CD1c-positive myeloid dendritic cell (primary cell): ENCODE measurements around the gene LRRC19.

Experiments used
- DNase-seq: peaks from one replicate; pipeline ENCODE4 v3.0.0-alpha.2; 2016; ENCODE audit errors: extremely low spot score

The LRRC19 gene

DNA sequence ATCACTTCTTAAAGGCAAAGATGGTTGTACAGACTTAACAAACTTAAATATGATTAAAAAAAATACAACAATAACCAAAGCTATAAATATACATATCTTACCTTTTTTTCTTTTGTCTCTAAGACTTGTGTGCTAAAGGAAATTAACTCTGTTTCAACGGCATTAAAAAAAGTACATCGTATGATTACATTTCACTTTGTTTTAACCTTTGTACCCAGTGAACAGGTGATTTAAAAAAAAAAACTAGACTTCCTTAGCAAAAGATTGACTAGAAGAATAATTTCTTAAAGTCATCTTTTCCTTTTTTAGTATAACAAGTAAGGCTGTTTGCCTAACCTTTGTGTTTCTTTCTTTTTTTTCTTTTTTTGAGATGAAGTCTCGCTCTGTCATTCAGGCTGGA lies at the start of gene LRRC19:
LRRC19 (minus strand) TSS at position 182 of the 400 bp plus-strand sequence. CDS start 5,978 bp downstream, outside the sequence.
- DNase-seq, result no peak

GRCh38 chr9:27054841-27055240 lies 49.4 kb upstream of the LRRC19 start:
- DNase-seq, result no peak

GRCh38 chr9:27054125-27054524 lies 48.7 kb upstream of the LRRC19 start:
- no peak for DNase-seq

DNA sequence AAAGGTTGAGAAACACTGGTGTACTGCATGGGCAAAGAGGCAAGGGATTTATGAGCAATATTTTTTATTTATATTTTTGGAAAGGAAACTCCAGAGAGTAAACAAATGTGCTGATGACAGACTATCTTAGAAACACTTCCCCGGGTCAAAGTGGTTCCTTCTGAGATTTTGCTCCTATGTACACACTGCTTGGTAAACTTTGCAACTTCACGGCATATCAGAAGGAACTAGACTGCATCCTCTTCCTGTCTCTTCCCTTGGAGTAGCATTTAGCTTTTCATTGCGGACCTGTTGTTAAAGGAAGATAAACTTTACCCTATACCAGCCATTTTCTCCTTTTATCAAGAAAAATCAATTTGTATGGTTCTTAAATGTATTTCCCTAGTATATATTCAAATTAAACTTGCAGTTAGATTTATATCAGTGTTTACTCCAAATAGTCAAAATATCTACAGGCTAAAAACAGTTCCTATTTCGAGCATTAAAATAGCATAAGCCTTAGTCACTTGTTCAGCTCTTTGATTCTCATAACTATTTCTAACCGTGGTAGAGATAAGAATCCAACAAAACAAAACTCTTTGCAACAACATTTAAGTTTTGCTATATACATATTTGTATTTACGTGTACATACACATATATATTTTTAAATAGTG lies 48.0 kb upstream of the LRRC19 start:
- DNase-seq, result no peak

- peak; percentile 55 for DNase-seq
Observed at GRCh38 chr9:27047136-27047535, 41.7 kb upstream of the LRRC19 start.

DNA sequence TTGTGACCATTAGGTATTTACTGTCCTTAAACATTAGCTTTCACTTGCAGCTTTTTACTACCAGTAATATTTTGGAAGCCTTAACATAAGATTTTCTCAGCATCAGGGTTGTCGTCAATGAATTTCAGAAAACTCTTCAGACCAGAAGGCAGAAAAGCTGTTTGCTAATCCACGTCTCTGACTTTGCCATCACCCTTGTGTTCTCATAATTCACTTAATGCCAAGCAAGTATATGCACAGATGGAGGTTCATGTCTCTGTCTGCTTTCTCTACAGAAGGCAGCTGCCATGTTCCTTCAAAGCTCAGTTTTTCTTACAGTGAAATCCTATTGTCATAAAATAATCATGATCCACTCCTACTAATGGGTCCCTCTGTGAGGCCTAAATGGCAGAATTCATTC lies 37.7 kb upstream of the LRRC19 start:
- no peak for DNase-seq

GRCh38 chr9:27042476-27042875 lies 37.0 kb upstream of the LRRC19 start:
- no peak for DNase-seq

DNA sequence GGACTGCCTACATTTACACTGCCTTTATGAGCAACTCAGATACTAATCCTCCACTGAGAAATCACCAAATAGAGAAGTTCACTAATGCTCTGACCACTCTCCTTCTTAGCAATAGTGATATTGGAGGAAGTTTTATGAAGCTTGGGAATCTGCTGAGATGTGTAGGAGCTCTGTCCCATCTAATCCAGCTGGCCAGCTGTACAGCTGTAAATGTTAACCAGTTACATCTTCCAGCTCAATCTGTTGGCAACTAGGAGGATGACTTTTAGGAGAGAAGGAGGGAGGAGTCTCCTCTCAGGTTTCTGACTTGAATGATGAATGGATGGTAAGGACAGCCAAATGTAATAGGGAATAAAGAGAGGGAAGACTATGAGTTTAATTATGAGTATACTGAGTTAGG lies 36.3 kb upstream of the LRRC19 start:
- DNase-seq, result no peak

DNA sequence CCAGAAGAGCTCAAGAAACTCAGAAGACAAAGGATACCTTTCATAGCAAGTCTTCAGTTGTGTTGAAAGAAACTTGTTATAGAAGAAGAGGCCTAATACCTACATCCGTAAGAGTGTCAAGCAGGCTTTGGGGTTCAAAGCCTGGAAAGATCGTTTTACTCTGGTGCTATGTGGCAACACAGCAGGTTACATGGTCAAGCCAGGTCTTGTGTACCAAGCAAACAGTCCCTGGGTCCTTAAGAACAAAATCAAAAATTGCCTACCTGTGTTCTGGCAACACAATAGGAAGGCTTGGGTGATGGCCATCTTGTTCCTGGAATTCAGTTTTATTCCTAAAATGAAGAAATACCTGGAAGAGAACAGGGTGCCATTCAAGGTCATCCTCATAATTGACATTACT lies 32.0 kb upstream of the LRRC19 start:
- DNase-seq, result no peak

DNA sequence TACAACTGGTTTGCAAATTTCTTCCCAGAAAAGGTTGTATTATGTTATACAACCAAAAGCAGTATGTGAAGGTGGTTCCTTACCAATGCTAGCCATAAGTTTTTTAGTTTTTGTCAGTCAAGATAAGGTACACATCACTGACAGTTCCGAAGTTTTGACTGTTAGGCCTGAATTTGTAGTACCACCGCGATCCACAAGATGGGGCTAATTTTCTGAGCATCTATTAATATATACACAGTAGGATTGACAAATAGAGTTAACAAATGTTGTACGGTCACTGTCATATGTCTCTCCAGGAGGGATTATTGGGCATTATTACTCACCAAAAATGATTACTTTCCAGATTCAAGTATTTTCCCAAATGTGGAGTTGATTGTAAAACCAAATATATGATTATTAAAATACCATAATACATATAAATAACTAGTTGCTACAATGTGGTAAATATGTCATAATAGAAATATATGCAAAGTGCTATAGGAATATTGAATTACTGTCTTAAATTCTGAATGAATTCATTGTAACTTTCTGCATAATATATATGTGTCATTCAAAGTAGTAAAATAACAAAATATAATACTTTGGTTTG lies 28.4 kb upstream of the LRRC19 start:
- peak; percentile 58 for DNase-seq

DNA sequence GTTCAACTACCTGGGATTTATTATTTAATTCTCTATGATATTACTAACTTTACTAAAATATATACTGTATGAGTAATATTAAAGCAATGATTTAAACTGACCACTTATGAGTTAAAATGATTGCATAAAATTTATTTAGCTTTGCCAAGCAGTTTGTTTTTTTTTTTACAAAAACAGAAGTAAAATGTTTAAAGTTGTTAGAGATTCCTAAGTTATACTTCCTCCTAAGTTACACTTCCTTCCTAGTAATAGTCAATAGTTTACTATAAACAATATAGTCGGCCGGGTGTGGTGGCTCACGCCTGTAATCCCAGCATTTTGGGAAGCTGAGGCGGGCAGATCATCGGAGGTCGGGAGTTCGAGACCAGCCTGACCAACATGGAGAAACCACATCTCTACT lies 23.7 kb upstream of the LRRC19 start:
- peak; percentile 22 for DNase-seq

DNA sequence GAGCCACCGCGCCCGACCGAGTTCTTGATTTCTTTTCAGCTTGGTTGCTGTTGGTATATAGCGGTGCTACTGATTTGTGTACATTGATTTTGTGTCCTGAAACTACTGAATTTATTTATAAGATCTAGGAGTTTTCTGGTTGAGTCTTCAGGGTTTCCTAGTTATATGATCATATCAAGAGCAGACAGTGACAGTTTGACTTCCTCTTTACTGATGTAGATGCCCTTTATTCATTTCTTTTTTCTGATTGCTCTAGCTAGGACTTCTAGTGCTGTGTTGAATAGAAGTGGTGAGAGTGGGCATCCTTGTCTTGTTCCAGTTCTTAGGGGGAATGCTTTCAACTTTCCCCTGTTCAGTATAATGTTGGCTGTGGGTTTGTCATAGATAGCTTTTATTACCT lies 17.4 kb upstream of the LRRC19 start:
- DNase-seq, result no peak

DNA sequence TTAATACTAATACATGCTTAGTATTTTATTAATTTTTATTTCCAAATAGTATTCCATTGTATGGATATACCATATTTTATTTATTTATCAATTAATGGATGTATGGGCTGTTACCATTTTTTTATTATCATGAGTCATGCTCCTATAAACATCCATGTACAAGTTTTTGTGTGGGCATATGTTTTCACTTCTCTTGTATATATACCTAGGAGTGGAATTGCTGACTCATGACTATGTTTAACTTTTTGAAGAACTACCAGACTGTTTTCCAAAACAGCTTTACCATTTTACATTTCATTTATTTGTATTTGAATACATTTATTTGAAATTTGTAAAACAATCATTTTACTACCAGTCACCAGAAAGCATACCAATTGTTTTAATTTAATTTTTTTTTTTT lies 14.1 kb upstream of the LRRC19 start:
- peak; percentile 43 for DNase-seq

GRCh38 chr9:27003426-27004077 lies 1.9 kb downstream of the LRRC19 start:
- no peak for DNase-seq

DNA sequence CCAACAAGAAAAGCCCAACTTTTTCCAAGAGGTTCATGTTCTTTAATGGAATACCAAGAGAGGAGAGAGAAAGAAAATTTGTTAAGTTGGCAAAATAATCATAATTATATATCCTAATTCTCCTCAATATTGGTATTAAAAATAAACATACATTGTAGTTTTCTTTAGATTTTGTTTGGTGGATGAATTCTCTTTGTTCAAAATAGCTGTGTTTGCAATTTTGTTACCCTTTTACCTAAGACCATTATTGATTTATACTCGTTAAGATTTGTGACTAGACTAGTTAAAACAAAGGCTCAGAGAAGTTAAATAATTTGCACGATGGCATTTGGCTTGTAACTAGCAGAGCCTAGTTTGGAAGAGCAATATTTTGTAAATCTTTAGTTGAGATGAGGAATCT lies 9.7 kb downstream of the LRRC19 start:
- no peak for DNase-seq

DNA sequence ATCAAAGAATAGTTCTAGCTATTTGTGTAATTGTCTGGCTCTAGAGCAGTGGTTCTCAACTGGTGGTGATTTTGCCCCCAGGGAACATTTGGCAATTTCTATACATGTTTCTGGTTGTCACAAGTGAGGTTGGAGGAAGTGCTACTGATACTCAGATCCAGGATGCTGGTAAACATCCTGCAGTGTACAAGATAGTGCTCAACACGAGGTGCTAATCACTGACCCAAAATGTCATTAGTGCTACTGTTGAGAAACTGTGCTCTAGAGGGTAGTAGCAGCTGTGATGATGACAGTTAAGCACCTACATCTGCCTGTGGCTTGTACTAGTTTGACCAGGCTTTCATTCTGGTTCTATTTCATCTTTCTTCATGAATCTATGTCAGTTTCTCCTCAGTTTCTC lies 22.1 kb downstream of the LRRC19 start:
- DNase-seq, result no peak

DNA sequence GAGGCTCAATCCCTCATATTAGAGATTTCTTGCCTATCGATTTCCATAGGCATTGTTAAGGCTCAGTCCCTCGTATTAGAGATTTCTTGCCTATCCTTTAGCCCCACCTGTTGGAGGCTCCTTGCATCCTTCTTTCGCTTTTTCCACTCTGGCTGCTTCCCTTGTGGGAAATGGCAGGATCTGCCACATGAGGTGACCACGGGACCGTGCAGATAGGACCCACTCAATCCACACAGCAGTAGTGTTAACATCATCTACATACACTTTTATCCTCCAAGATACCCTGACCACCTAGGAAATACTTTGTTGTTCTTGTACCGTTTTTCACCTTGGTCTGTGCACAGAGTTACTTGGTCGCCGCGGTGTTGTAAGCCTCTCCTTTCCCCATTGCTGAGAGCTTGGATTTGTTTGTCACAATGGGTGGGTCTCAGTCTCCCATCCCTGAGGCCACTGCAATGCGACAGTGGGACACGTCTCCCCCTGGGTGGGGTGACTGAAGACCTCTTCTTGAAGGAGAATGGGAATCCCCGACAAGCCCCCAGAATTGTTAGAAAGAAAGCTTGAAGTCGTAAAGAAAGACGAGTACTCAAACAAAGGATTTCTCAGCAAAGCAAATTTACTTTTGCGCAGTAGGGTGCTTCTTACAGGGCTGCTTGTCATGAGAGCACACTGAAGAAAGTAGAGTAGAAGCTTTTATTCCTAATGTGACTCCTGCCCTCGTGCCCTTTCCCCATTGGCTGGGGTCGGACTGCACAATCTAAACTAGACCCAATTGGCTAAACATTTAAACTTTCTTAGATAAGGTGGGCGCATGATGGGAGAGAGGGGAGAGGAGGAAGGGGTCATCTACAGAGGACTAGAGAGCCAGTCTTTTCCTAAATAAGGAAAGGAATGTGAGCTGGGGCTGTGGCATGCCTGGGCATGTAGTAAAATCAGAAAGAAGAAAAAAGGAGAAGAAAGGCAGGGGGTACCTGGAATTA lies 29.5 kb downstream of the LRRC19 start:
- DNase-seq, result peak; percentile 65

DNA sequence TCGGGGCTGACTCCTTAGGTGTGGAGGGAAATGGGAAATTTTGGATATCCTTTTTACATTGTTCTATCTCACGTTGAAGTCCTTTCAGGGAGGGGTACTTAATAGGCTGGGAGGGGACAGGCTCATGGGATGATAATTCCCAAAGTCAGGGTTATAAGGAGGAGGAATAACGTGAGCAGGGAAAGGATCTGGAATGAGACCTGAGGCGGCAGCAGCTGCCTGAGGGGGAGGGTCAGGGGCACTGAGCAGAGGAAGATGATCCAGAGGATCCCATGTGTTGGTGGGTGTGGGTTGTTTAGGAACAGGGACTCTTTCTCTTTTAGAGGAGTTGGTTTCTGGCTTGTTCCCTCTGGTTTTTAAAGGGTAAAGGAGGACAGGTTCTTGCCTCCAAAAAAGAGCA lies 30.5 kb downstream of the LRRC19 start:
- DNase-seq, result no peak

- DNase-seq, result no peak
Observed at GRCh38 chr9:26973989-26974388, 31.5 kb downstream of the LRRC19 start.

GRCh38 chr9:26971721-26972120 lies 33.8 kb downstream of the LRRC19 start:
- DNase-seq, result no peak

- no peak for DNase-seq
Observed at GRCh38 chr9:26956860-26957233, 48.6 kb downstream of the LRRC19 start.
